Putamen (tissue), 1 donor: ENCODE measurements around the gene PFN4.

ENCODE experiments used
- DNase-seq: peaks from one replicate; pipeline ENCODE4 v3.0.0-alpha.2; 2016; ENCODE audit warnings: low spot score

PFN4 gene

GRCh38 chr2:24077879-24078278 is 45.3 kb downstream of the PFN4 start:
- DNase-seq, result no peak

GRCh38 chr2:24077535-24077877 is 45.6 kb downstream of the PFN4 start:
- DNase-seq, result peak; percentile 15

- DNase-seq, result peak; percentile 16
Observed at GRCh38 chr2:24076849-24077534, 46.1 kb downstream of the PFN4 start.

- DNase-seq, result peak; percentile 98
Observed at GRCh38 chr2:24075915-24076848, 47.0 kb downstream of the PFN4 start, which contains the start of gene SF3B6. SF3B6 (minus strand) TSS chr2:24076326; CDS start chr2:24076229, 97 bp downstream.

GRCh38 chr2:24075259-24075658 is 47.9 kb downstream of the PFN4 start:
- no peak for DNase-seq

- DNase-seq, result no peak
Observed at GRCh38 chr2:24073816-24074215, 49.3 kb downstream of the PFN4 start.

- DNase-seq, result no peak
Observed at GRCh38 chr2:24072259-24072658, 50.9 kb downstream of the PFN4 start.

GRCh38 chr2:24065341-24065740 is 57.8 kb downstream of the PFN4 start:
- no peak for DNase-seq
